ENCODE results near the gene SLC35F2. TPM values are rescaled to one million over a fixed set of nuclear protein-coding genes. Genes with fewer than 3 reads are reported as not detected.

Gene SLC35F2
- total and polyA plus RNA-seq, 10 donors, result 5.0 to 9.1 (median 6.7) TPM

DNA sequence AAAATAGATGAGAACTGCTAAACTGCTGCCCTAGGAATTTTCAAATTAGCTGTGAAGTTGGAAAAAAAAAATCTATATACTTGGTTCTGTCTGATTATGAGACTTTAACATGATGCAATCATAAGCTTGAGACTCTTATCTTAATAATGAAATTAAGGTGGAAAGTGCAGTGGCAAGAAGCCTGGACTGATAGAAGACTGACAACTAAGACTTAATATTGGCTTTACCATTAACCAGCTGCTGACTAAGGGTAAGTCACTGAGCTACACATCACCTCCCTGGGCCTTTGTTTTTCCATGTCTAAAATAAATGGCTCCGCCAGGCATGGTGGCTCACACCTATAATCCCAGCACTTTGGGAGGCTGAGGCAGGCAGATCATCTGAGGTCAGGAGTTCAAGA lies 56.9 kb downstream of the SLC35F2 start:
- TF ChIP-seq, protein P1, sequence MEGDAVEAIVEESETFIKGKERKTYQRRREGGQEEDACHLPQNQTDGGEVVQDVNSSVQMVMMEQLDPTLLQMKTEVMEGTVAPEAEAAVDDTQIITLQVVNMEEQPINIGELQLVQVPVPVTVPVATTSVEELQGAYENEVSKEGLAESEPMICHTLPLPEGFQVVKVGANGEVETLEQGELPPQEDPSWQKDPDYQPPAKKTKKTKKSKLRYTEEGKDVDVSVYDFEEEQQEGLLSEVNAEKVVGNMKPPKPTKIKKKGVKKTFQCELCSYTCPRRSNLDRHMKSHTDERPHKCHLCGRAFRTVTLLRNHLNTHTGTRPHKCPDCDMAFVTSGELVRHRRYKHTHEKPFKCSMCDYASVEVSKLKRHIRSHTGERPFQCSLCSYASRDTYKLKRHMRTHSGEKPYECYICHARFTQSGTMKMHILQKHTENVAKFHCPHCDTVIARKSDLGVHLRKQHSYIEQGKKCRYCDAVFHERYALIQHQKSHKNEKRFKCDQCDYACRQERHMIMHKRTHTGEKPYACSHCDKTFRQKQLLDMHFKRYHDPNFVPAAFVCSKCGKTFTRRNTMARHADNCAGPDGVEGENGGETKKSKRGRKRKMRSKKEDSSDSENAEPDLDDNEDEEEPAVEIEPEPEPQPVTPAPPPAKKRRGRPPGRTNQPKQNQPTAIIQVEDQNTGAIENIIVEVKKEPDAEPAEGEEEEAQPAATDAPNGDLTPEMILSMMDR (IDR thresholded peaks at IDR 0.05 in 8 of 11, conservative IDR thresholded peaks at IDR 0.05 in 3 of 11), result no peak
- TF ChIP-seq POLR2AphosphoS5 (IDR thresholded peaks at IDR 0.05) (no peak), POLR2A (IDR thresholded peaks at IDR 0.05) (no peak)
- no peaks in the 10 kb centered on the region for H3K9me3 ChIP-seq
- DNase-seq, result no peak
- intact Hi-C loops (cut with DNase I; ENCODE audit: low total_unique reads), result no loop called here
- H3K27ac ChIP-seq, result no peak overlapping the region
- no peaks in the 10 kb centered on the region for H3K27me3 ChIP-seq (replicated peaks in 1 of 7)
- 93 to 100% (median 100%) methylated on average over 1 of the region's 1 CpG for WGBS, 5 donors
- H3K4me3 ChIP-seq, result no peak overlapping the region
- H3K36me3 ChIP-seq, result peaks cover 0 to 61% (median 7%) of the 10 kb centered on the region in 6 donors
- H3K4me1 ChIP-seq, result peaks cover 0 to 3% (median 0%) of the 10 kb centered on the region in 6 donors

DNA sequence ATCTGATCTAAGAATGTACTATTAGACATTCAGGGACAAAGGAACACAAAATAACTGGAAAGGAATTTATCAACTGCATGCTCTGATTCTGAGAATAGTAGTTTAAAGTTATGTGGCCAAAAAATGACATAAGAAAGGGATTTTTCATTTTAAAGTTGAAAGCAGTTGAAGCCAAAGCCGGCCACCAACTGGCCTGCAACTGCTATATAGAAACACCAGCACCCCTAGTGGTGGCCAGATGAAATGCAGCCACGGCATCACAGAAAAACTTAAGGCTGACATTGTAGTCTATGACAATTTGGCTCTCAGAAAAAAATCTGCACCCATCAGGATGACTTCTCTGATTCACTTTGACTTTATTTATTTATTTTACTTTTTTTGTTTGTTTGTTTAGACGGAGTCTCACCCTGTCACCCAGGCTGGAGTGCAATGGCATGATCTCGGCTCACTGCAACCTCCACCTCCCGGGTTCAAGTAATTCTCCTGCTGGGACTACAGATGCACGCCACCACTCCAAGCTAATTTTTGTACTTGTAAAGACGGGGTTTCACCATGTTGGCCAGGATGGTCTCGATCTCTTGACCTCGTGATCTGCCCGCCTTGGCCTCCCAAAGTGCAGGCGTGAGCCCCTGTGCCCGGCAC lies 59.2 kb downstream of the SLC35F2 start:
- Histone ChIP-seq H3K9me3 (peaks cover 0 to 10% (median 0%) of the 10 kb centered on the region in 8 donors), H3K36me3 (peaks cover 0 to 56% (median 5%) of the 10 kb centered on the region in 6 donors), H3K27ac (no peak overlapping the region), H3K4me1 (no peaks in the 10 kb centered on the region), H3K27me3 (replicated peaks in 1 of 7) (no peaks in the 10 kb centered on the region), H3K4me3 (no peak overlapping the region)
- TF ChIP-seq, protein P1 (IDR thresholded peaks at IDR 0.05 in 8 of 11, conservative IDR thresholded peaks at IDR 0.05 in 3 of 11), result peak; percentile 62 to 94 (median 81)
- TF ChIP-seq POLR2A (IDR thresholded peaks at IDR 0.05), result no peak
- intact Hi-C loops (cut with DNase I; ENCODE audit: low total_unique reads), result no loop called here
- 68 to 80% (median 74%) methylated on average over 12 of the region's 12 CpGs for WGBS, 5 donors
- DNase-seq, result peak; percentile 78

DNA sequence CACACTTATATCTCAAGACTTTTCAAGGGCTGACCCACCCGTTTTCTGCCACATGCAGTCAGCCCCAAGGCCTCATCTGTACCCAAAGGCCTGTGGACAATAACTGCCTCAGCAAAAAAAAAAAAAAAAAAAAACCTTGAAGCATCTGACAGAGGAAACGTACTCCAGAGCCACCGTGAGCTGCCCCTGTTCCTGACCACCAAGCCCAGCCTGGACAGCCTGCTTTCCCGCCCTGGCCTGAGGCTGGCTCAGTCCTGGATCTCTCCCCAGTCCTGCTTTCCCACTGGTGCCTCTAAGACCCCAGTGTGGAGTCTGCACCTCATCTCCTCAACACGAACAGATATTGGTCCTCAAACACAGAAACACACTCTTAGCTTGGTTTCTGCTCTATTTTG lies 66.5 kb downstream of the SLC35F2 start:
- WGBS, 5 donors, result 61 to 84% (median 79%) methylated on average over 5 of the region's 5 CpGs
- no peak for TF ChIP-seq POLR2AphosphoS5 (IDR thresholded peaks at IDR 0.05)
- TF ChIP-seq, protein P1 (IDR thresholded peaks at IDR 0.05 in 8 of 11, conservative IDR thresholded peaks at IDR 0.05 in 3 of 11), result no peak
- no peak for TF ChIP-seq POLR2A (IDR thresholded peaks at IDR 0.05)

DNA sequence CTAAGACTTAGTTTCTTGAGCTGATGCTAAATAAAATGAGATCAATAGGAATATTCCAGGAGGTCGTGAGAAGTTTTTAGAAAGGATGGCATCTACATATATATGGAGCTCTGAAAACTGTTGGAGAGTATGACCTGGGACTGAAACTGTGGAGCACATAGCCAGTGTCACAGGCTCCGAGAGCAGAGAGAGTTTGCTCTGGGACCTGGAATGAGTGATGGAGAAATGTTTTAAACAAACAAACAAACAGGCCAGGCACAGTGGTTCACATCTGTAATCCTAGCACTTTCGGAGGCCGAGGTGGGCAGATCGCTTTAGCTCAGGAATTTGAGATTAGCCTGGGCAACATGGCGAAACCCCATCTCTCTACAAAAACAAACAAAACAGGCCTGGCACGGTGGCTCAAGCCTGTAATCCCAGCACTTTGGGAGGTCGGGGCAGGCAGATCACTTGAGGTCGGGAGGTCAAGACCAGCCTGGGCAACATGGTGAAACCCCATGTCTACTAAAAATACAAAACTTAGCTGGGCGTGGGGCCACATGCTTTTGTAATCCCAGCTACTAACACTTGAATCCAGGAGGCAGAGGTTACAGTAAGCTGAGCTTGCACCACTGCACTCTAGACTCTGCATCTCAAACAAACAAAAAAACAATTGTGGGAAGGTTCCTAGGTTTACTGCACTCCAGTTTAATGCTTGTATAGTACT lies 67.1 kb downstream of the SLC35F2 start:
- WGBS, 5 donors, result 82 to 88% (median 83%) methylated on average over 10 of the region's 10 CpGs
- intact Hi-C loops (cut with DNase I; ENCODE audit: low total_unique reads), result no loop called here
- no peaks in the 10 kb centered on the region for H3K4me1 ChIP-seq

More for the DNA sequence above, 66.5 kb downstream of the SLC35F2 start:
- peaks cover 0 to 12% (median 0%) of the 10 kb centered on the region in 8 donors for H3K9me3 ChIP-seq
- H3K27me3 ChIP-seq (replicated peaks in 1 of 7), result no peaks in the 10 kb centered on the region
- H3K27ac ChIP-seq, result no peak overlapping the region
- no peak overlapping the region for H3K4me3 ChIP-seq
- DNase-seq, result no peak
- H3K4me1 ChIP-seq, result no peaks in the 10 kb centered on the region
- intact Hi-C loops (cut with DNase I; ENCODE audit: low total_unique reads), result no loop called here
- H3K36me3 ChIP-seq, result peaks cover 0 to 52% (median 3%) of the 10 kb centered on the region in 6 donors

More for the DNA sequence above, 67.1 kb downstream of the SLC35F2 start:
- H3K27ac ChIP-seq, result no peak overlapping the region
- TF ChIP-seq, protein P1 (IDR thresholded peaks at IDR 0.05 in 8 of 11, conservative IDR thresholded peaks at IDR 0.05 in 3 of 11), result no peak
- TF ChIP-seq POLR2A (IDR thresholded peaks at IDR 0.05), result no peak
- TF ChIP-seq POLR2AphosphoS5 (IDR thresholded peaks at IDR 0.05), result no peak
- H3K4me3 ChIP-seq, result no peak overlapping the region
- H3K27me3 ChIP-seq (replicated peaks in 1 of 7), result no peaks in the 10 kb centered on the region
- peaks cover 0 to 12% (median 0%) of the 10 kb centered on the region in 8 donors for H3K9me3 ChIP-seq
- peaks cover 0 to 47% (median 3%) of the 10 kb centered on the region in 6 donors for H3K36me3 ChIP-seq
- no peak for DNase-seq
